Stimulated activated CD8-positive, alpha-beta memory T cell treated with anti-CD3 and anti-CD28 coated beads, Interleukin-7, amount 100 ng/mL, for 24 hours (primary cell): Measurements from ENCODE around the gene GAREM2.
"Not testable (repeated sequence)": the region's sequence is repeated elsewhere in the genome, so short reads cannot be mapped to it uniquely, and the experiment has no call there.

ENCODE experiments used
- DNase-seq: peaks from one replicate; pipeline ENCODE4 v3.0.0-alpha.2; 2020; ENCODE audit warnings: low read depth

GAREM2 gene

GRCh38 chr2:26172871-26173775 lies at the start of gene GAREM2:
TSS of gene GAREM2 (plus strand) at chr2:26173088. CDS start at chr2:26173221, 133 bp downstream.
- DNase-seq = no peak

GRCh38 chr2:26123426-26123825 lies 49.5 kb upstream of the GAREM2 start:
- DNase-seq = no peak

GRCh38 chr2:26126074-26126473 lies 46.8 kb upstream of the GAREM2 start:
- no peak for DNase-seq

GRCh38 chr2:26128176-26128575 lies 44.7 kb upstream of the GAREM2 start:
- DNase-seq = no peak

- DNase-seq = no peak
These were observed 42.1 kb upstream of the GAREM2 start for GRCh38 chr2:26130763-26131162.

- no peak for DNase-seq
These were observed 36.4 kb upstream of the GAREM2 start for GRCh38 chr2:26136451-26136850.

- no peak for DNase-seq
These were observed 33.4 kb upstream of the GAREM2 start for GRCh38 chr2:26139269-26140183.

- no peak for DNase-seq
These were observed 31.6 kb upstream of the GAREM2 start for GRCh38 chr2:26141145-26141769.

GRCh38 chr2:26144031-26144430 lies 28.9 kb upstream of the GAREM2 start:
- no peak for DNase-seq

- peak; percentile 44 for DNase-seq
These were observed 27.8 kb upstream of the GAREM2 start for GRCh38 chr2:26144953-26145680.

GRCh38 chr2:26148501-26148900 lies 24.4 kb upstream of the GAREM2 start:
- no peak for DNase-seq

- no peak for DNase-seq
These were observed 22.6 kb upstream of the GAREM2 start for GRCh38 chr2:26150243-26150642.

- DNase-seq = no peak
These were observed 15.3 kb upstream of the GAREM2 start for GRCh38 chr2:26157580-26157979.

- DNase-seq = no peak
These were observed 11.0 kb upstream of the GAREM2 start for GRCh38 chr2:26161926-26162325.

- DNase-seq = no peak
These were observed 9.9 kb upstream of the GAREM2 start for GRCh38 chr2:26162963-26163362.

- no peak for DNase-seq
These were observed 8.7 kb upstream of the GAREM2 start for GRCh38 chr2:26164231-26164630.

GRCh38 chr2:26164641-26165211 lies 8.2 kb upstream of the GAREM2 start:
- no peak for DNase-seq

GRCh38 chr2:26165403-26165802 lies 7.5 kb upstream of the GAREM2 start:
- DNase-seq = no peak

- DNase-seq = not testable (repeated sequence)
These were observed 6.3 kb upstream of the GAREM2 start for GRCh38 chr2:26166541-26166940.

GRCh38 chr2:26168785-26169184 lies 4.1 kb upstream of the GAREM2 start:
- DNase-seq = no peak

- no peak for DNase-seq
These were observed 3.7 kb upstream of the GAREM2 start for GRCh38 chr2:26169226-26169625.
